ENCODE measurements around the gene TNFRSF11A.

TNFRSF11A gene

DNA sequence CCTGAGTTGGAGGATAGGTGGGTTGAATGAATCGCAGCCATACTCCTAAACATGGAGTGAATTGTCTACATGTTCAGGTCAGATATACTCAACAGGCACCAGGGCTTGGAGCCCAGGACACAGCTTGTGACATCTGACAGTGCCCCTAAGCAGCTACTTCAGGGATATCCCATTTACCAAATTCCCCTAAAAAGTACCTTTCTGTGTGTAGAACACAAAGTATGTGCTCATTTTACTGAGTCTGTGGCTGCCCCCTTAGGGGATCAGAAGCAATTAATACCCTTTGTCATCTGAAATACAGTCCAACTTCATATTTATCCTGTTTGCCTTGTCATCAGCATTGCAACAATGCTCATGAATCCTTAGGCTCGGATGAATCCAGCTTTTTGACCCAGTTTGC, 20.8 kb downstream of the TNFRSF11A start:
- DNase-seq: no peak

DNA sequence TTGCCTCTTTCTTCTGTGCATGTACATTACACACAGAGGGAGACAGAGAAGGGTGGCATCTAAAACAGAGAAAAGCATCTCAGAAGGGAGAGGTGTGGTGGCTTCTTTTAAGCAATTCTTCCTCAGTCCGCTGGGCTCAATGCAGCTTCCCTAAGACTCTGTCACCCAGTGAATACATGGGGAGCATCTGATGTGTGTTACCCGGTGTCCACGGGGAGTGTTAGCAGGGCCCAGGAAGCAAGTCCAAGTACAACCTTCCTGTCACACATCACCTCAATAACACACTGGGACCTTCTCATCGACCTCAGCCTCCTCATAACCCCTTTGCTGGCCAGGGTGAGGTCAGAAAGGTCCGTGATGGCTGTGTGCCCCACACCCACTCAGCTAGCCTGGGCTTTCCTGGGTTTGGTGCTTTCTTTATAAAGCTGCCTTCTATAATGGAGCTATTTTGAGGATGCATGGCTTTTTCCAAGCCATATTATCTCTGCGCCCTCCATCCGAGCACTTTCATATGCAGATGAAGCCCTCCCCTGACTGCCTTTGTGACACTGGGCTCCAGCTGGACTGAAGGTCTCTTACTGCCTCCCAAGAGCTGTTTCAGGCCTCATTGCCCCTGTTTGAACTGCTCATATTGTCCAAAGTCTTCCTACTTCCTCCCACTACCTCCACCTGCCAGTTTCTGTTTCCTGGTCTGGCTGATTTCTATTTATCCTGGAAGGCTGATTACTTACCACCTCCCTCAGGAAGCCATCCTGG, 21.4 kb downstream of the TNFRSF11A start:
- DNase-seq: peak in 2 of 3 experiments; percentile 26 to 29

DNA sequence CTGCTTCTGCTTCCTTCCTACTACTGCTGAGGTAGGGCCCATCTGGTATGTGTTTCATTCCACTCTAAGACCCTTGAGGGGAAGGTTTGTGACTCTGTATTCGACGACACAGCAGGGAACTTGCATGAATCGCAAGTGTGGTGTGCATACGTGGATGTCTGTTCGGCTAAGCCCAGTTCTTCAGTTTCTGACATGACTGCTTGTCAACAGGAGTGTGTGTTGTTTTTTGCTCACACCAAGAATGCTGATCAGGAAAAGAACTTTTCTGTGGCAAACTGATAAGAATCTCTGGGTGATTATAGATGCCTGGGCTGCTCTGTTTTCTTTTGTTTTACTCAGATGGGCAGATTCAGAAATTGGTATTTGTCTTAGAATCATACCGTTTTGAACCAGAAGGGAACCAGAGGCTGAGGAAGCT, 22.0 kb downstream of the TNFRSF11A start:
- DNase-seq: no peak

DNA sequence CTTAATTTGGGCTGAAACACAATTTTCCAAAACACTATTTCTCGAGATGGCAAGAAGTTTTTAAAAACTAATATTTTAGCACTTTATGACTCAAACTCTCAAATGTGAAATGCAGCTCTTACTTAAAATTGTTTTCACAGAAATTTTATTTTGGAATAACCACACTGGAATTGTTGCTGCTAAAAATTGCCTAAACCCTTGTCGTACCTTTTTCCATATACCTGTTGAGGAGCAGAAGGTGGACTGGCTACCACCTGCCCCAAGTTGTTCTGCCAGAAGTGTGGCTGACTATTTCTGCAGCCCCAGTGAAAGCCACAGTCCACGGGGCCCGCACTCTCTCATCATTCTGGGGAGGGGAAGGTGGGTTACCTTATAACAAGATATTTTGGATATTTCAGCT, 23.4 kb downstream of the TNFRSF11A start:
- no peak for DNase-seq

DNA sequence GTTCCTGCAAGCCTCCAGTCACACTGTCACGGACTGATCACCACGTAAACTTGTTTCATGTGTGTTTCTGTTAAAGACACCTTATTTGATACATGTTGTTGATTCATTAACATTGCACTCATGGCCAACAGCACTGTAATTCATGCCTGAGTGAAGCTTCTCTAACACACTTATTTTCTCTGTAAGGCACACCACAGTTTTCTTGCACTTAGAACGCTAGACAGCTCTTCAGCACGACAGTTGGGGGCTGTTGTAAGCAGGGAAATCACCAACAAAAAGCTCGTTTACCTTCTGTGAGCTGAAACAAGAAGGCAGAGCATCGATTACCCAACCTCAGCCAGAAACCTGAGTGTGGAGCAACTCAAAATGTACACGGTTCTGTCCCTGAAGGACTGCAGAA, 28.1 kb downstream of the TNFRSF11A start:
- DNase-seq: peak in 1 of 3 experiments; percentile 16

DNA sequence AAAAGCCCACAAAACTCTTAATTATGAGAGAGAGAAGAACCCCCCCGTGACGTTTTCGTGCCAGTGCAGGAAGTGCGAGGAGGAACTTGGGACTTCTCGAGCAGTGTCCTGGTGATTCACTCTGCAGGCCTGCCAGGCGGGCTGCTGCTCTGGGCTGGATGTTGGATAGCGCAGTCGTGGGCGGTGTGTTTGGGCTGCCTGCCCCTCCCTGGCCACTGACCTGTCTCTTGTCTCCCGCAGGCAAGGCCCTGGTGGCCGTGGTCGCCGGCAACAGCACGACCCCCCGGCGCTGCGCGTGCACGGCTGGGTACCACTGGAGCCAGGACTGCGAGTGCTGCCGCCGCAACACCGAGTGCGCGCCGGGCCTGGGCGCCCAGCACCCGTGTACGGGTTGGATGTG, 29.0 kb downstream of the TNFRSF11A start:
- DNase-seq: no peak

DNA sequence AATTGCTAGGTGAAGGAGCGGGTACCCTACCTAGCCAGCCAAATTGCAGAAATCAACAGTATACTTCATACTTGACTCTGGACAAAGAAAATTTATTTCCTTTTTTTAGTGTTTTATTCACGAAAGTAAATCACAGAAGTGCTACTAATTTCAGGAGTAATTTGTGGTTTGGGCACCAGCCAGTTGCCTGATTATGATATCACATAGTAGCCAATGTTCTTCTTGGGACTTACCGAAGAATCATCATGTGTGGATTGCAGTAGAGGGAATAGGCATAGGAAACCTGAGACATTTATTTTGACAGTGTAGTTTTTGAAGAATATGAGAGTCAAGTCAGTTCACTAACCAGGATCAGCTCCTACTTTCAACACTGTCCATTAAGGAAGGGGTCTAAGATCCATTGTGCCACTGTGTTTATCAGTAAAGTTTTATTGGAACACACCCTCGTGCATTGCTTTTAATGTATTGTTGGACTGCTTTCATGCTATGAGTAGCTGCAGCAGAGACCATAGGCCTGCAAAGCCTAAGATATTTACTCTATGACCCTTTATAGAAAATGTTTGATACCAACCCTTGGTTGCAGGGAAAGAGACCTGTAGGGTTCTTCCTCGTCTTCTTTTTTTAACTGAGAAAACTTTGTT, 32.1 kb downstream of the TNFRSF11A start:
- no peak for DNase-seq

DNA sequence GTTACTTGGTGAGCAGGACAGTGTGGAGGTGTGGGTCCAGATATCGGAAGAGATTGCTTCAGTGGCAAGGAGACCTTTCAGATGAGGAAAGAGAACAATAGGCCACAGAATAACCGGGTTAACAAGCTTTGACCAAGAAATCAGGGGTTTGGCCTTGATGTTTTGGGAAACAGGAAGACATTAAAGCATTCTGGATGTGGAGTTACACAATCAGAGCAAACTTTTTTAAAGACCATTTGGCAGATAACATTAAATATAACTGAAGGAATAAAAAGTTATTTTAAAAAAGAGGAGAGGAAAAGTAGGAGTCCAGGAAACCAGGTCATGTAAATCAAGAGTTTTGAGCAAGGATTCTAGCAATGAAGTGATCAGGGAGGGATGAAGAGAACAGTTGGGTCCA, 35.7 kb downstream of the TNFRSF11A start:
- DNase-seq: no peak

DNA sequence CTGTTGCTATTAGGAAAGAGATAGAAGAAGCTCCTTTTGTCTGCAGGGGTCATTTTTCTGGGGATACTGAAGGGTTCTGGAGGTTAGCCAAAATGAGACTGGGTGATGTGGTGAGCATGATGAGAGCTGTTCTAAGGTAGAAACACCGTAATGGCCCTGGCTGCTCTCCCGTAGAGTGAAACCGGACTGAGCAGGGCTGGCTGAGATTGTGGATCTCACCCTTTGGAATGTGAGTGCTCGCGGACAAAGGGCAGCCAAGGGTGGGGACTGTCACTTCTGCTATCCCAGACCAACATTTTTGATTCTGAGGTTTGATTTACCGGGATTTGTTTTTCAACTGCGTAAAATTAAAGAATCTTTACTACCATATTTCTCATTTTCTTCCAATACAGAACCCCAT, 36.2 kb downstream of the TNFRSF11A start:
- DNase-seq: no peak

DNA sequence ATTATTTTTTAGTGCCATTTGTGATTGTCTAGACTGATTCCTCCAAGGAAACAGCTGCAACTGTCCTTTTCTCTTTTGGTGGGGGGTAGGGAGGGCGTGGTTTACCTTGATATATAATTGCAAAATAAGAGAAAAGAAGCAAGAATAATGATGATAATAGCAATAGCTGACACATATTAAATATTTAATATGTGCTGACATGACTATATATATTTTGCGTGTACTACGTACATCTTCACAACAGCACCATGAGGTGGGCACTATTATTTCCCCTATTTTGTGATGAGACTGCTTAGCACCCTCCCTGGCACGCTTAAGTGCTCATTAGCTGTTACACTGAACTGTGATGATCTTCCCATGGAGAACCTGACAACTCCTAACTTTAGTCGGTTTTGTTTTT, 39.4 kb downstream of the TNFRSF11A start:
- DNase-seq: no peak

DNA sequence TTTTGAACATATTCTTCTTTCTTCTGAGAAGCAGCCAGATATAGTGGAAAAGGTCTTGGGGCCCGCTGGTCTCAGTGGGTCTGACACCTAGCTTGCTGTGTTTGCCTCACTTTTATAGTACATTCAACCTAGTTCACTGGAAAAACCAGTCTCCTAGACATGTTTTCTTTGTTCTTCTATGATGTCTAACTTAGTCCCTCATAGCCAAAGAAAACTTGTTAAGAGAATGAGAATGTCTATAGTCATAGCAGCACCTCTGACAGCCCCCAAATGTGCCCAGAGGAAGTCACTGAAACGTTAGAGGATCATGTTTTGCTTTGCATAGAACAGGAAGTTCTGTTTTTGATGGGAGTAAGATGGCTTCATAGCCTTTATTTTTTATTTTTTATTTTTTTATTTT, 40.3 kb downstream of the TNFRSF11A start:
- DNase-seq: no peak

DNA sequence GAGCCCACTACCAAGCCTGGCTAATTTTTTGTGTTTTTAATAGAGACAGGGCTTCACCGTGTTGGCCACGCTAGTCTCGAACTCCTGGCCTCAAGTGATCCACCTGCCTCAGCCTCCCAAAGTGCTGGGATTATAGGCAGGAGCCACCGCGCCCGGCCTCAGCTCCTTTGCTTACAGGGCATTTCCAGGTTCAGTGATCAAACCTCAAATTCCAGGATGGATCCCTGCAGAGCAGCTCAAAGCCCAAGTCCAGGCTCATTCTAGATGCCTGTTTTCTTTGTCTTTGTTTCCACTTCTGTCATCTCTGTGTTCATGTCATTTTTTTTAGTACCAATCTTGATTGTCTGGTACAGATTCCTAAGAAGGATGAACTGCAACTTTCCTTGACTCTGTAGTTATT, 41.9 kb downstream of the TNFRSF11A start:
- DNase-seq: no peak

DNA sequence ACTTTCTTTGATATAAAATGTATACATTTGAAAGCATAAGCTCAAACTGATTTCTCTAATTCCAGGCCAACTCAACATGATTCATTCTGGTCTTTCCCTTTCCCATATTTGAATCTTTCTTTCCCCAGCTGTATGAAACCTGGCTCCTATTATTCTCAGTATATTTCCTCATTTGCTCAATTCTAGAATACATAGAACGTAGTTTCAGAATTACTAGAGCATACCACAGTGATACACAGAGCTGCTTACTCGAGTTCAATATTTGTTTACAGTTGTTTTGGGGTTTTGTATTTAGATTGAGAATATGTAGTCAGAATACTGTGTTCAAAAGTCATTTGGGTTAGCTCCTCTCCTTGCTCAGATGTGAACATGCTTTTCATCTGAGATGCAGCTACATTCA, 43.0 kb downstream of the TNFRSF11A start:
- no peak for DNase-seq

DNA sequence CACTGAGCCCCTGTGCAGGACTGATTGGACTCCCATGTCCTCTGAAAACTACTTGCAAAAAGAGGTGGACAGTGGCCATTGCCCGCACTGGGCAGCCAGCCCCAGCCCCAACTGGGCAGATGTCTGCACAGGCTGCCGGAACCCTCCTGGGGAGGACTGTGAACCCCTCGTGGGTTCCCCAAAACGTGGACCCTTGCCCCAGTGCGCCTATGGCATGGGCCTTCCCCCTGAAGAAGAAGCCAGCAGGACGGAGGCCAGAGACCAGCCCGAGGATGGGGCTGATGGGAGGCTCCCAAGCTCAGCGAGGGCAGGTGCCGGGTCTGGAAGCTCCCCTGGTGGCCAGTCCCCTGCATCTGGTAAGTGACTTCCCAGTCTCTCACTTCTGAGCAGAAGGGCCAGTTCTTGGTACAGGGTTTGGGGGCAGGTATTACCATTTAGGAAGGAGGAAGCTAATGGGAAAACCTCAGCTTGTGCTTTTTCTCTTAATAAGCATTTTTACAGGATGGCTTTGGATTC, 44.1 kb downstream of the TNFRSF11A start:
- DNase-seq: no peak

DNA sequence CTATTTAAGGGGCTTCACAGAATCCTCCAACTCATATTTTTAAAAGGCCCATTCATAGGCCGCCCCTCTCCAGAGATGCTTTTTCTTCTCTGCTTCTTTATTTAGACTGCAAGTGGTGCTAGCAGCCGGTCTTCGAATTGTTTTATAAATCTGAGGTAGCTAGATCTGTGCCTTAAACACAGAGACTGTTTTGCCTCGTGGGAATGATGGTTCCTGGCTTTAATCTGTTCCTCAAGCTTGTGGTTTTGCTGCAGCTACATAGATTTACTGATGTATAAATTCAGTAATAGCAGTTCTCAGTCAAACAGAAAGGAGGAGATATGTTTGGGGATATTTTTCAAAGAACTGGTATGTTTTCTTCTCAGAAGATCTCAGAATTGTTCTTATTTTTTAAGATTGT, 45.3 kb downstream of the TNFRSF11A start:
- no peak for DNase-seq

DNA sequence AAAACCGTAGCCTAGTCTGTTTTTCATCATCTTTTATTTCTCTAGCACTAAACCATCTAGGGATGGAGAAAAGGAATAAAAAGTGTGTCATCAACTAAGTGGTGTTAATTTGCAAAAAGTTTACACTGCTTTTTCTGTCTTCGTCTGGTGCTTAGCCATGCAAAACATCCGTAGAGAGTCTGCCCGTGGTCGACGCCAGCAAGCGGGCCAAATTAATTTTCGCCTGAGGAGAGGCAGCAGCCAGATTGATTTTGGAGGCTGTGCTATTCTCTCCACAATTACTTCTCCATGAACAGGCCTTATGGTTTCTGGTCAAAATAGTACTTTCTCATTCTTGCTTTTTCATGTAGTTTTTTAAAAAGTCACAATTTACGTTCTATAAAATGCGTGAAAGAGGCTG, 46.3 kb downstream of the TNFRSF11A start:
- no peak for DNase-seq

DNA sequence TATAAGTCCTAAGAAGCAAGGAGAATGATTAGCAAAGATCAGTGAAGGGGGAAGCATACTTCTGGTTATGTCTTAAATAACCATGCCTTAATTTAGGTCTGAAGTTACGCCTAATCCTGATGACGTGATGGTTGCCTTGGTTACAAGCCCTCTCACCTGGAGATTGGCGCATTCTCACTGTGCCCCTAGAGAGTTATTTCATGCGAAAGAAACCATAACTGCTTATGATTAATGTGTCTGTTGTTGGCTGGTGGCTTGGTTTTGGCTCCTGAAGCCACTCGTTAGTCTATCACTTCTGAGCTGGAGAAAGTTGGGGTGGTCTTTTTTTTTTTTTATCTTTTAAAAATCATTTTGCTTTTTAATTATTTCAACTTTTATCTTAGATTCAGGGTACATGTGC, 47.0 kb downstream of the TNFRSF11A start:
- DNase-seq: peak; percentile 79 to 95 (median 87)

DNA sequence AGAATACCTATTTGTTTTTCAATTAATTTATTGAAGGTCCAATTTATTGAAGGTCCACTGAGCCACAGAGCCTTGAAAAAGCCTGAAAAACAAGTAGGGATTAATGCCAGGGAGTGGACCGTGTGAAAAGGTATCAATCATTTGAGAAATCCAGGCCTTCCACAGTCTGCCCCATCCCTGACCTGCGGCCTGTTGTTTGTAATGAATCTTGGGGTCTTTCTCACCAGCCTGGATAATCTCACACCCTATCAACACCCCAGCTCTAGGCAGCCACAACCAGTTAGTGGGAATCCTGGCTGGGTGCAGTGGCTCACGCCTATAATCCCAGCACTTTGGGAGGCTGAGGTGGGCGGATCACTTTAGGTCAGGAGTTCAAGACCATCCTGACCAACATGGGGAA, 47.8 kb downstream of the TNFRSF11A start:
- DNase-seq: no peak

DNA sequence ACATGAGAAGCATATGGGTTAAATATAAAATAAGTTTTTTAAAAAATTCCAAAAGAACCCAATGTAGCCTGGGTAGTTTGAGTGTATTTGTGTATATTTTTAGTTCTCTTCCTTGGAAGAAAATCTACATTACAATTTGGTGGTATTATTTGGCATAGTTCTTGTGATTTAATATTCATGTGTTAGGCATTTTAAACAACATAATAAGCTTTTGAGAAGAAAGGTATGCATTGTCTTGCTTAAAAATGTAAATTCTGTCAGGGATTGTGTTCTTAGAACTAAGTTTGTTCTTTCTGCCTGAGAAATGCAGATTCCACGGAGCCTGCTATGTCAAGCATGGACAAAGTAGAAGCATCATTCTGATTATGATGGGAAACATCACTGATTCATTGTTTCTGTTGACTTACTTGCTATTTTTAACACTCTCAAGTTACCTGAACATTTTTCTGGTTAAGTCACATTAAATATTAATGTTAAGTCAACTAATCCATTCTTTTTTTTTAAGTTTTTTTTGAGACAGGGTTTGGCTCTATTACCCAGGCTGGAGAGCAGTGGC, 49.4 kb downstream of the TNFRSF11A start:
- no peak for DNase-seq

DNA sequence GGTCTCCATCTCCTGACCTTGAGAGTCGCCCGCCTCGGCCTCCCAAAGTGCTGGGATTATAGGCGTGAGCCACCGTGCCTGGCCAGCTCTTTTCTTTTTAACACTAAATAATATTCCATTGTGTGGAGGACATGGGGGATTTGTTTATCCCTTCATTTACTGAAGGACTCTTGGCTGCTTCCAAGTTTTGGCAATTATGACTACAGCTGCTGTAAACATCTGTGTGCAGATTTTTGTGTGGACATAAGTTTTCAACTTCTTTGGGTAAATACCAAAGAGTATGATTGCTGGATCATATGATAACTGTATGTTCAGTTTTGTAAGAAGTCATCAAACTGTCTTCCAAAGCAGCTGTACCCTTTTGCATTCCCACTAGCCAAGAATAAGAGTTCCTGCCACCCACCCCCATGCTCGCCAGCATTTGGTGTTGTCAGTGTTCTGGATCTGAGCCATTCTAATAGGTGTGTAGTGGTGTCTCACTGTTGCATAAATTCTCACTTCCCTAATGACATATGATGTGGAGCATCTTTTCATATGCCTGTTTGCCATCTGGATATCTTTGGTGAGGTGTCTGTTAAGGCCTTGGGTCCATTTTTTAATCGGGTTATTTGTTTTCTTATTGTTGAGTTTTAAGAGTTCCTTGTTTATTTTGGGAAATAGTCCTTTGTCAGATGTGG, 52.2 kb downstream of the TNFRSF11A start:
- no peak for DNase-seq

DNA sequence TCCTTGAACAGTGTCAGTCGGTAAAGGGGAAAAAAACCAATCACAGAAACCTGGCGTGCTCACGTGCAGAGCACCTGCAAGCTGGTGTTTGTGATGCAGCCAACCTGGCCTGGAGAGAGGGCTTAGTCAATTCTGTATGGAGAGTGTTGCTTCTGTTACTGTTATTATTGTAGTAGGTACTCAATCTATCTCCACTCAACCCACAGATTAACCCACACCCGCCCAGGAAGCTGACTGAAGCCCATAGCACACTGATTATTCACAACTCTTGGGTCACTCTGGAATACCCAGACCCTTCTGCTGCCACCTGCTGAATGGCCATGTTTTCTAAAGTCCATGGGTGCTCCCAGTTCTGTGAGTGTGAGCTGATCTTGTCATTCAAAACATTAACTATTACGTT, 53.9 kb downstream of the TNFRSF11A start:
- DNase-seq: no peak

DNA sequence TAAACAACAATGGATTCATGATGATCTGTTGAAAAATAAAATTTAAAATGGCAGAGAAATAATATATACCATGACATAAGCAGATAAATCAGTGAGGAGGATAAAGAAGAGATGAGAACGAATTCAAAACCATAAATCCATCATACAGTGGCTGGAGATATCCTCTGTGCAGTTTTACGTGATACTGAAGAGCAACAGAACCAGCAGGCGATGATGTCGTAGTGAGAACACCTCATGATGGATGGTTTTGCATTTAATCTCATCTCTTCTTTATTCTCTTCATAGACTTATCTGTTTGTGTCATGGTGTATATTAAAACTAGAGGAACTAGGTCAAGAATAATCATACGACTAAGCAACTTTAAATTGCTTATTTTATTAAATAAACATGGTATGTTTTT, 56.3 kb downstream of the TNFRSF11A start:
- DNase-seq: peak in 1 of 3 experiments; percentile 20

DNA sequence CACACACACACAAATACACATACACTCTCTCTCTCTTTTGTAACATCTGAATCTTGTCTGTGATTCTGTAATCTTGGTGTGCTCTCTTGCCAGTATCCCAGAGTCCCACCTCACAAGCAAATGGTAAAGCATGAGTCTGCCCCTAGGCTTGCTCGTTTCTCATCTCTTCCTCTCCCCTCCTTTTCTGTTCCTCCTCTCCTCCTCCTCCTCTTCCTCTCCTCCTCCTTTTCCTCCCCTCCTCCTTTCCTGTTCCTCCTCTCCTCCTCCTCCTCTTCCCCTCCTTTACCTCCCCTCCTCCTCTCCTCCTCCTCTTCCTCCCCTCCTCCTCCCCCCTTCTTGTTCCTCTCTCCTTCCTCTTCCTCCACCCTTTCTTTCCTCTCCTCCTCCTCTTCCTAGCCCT, 59.0 kb downstream of the TNFRSF11A start:
- no peak for DNase-seq

Measured in NCI-H1417 (cell line).